ENCODE data around the gene TAGAP.
"Not testable (repeated sequence)": the region's sequence is repeated elsewhere in the genome, so short reads cannot be mapped to it uniquely, and the experiment has no call there.

Gene TAGAP

GRCh38 chr6:159012201-159012600 lies 32.6 kb downstream of the TAGAP start:
- no peak for DNase-seq (ENCODE audit: low spot score)

- not testable (repeated sequence) for DNase-seq (ENCODE audit: low spot score)
These were observed 34.7 kb downstream of the TAGAP start for GRCh38 chr6:159010037-159010612.

DNA sequence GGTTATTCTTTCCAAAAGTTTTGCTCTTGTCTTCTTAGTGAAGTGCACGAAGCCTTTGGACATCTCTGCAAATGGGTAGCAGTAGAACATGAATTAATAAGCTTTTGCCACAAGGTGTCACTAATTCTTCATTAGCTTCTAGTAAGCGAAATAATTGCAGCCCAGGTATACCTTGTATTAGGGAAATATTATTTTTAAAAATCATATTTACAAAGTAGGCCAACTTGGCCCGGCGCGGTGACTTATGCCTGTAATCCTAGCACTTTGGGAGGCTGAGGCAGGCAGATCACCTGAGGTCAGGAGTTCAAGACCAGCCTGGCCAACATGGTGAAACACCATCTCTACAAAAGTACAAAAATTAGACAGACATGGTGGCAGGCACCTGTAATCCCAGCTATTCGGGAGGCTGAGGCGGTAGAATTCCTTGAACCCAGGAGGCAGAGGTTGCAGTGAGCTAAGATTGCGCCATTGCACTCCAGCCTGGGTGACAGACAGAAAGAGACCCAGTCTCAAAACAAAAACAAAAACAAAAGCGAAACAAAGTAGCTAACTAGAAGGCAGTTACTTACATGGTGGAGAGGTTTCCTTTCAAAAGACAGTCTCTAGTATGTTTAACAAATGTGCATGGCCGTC lies 36.0 kb downstream of the TAGAP start:
- DNase-seq (ENCODE audit: low spot score): no peak

DNA sequence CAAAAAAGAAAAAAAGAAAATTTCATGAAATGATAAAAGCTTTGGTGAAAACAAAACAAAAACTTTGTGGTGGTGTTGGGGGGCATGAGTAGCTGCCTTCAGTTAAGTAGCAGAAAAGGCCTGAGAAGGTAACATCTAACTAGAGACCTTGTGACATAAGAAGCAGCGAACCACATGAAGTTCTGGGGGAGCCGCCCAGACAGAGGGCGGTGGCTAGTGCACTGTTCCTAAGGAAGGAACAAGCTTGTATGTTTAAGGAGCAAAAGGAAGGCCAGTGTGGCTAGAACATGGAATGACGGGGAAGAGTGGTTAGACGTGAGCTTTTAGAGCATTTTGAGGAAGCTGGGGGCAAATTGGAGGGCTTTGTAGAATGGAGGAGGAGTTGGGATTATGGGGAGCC lies 37.3 kb downstream of the TAGAP start:
- no peak for DNase-seq (ENCODE audit: low spot score)

- no peak for DNase-seq (ENCODE audit: low spot score)
These were observed 39.4 kb downstream of the TAGAP start for GRCh38 chr6:159005436-159005835.

DNA sequence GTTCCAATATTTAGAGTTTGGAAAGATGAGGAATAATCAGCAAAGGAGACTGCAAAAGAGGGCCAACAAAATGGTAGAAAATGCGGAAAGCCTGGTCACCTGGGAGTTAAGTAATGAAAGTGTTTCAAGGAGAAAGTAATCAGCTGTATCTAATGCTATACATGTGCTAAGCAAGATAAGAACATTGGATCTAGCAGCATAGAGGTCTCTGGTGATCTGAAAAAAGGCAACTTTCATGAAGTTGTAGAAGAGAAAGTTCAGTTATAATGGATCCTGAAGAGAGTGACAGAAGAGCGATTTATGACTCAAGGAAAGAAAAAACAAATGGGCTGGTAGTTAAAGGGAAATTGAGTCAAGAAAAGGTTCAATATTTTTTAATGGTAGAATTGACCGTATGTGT lies 40.2 kb downstream of the TAGAP start:
- no peak for DNase-seq (ENCODE audit: low spot score)

- no peak for DNase-seq (ENCODE audit: low spot score)
These were observed 42.2 kb downstream of the TAGAP start for GRCh38 chr6:159002432-159003155.

DNA sequence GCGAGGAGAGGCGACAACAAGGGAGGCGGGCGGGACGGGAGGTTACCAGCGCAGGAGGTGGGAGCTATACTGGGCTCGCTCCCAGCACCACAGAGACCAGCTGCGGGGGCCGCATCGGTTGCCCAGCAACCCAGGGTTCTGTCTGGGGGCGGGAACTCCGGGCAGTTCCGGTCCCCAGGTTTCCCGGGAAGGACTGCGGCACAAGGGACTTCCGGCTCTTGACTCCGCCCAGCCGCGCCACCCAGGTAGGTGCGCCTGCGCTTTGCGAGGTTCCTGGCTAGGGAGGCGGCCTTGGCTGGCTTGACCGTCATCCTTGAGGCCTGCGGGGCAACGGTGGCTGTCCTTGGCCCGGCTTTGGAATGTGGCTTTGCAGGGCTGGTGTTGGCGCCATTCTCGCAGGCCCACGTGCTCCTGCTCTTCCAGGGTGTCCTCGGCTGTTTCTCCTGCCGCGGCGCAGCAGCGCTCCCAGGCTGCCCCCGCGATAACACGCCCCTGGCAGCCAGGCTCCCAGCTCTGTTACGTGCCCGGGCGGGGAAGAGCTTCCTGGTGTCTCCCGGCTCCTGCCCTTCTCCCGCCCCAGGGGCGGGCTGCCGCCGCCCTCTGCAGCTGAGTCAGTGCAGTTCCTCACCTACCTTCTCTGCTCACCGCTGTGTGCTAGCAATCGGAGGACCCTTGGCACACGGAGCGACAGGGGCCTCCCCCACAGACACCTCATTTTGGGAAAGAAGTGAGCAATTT lies 45.0 kb downstream of the TAGAP start, which contains the start of gene RSPH3:
Gene RSPH3, minus strand, starts transcription at position 537 of the 738 bp plus-strand sequence. CDS start 652 bp downstream, outside the sequence.
- peak; percentile 96 for DNase-seq (ENCODE audit: low spot score)

GRCh38 chr6:158999154-158999665 lies 45.6 kb downstream of the TAGAP start:
- DNase-seq (ENCODE audit: low spot score): no peak

DNA sequence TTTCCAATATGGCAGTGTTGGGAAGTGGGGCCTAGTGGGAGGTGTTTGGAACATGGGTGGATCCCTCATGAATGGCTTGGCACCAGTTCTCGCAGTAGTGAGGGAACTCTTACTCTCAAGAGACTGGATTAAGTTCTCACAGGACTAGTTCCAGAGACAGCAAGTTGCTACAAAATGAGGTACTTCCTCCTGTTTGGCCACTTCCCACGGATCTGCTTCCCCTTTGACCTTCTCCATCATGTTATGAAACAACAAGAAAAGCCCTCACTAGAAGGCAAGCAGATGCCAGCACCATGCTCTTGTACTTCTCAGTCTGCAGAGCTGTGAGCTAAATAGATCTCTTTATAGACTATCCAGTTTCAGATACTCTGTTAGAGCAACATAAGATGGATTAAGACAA lies 47.9 kb downstream of the TAGAP start:
- no peak for DNase-seq (ENCODE audit: low spot score)

GRCh38 chr6:158993639-158994038 lies 51.2 kb downstream of the TAGAP start:
- DNase-seq (ENCODE audit: low spot score): no peak

DNA sequence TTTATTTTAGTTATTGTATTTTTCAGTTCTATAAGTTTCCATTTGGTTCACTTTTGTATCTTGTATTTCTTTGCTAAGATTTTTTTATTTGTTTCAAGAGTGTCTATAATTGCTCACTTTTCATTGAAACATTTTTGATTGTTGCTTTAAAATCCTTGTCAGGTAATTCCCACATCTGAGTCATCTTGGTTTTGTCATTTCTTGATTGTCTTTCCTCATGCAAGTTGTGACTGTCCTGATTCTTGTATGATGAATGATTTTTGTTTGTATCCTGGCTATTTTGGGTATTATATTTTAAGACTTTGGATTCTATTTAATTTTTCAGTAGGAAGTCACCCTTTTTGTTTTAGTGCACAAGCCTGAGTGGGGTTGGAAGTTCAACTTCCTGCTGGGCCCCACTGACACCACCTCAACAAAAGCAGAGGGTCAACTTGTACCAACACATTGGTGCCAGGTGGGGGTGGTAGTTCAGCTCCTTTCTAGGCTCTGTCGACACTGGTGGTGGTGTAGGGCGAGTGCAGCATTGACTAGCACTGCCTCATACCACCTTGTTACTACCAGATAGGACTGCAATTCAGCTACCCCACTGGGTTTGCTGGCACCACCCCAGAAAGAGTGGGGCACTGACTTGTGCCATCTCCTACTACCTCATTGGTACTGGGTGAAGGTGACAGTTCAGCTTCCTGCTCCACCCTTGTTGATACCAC lies 53.6 kb downstream of the TAGAP start:
- no peak for DNase-seq (ENCODE audit: low spot score)

DNA sequence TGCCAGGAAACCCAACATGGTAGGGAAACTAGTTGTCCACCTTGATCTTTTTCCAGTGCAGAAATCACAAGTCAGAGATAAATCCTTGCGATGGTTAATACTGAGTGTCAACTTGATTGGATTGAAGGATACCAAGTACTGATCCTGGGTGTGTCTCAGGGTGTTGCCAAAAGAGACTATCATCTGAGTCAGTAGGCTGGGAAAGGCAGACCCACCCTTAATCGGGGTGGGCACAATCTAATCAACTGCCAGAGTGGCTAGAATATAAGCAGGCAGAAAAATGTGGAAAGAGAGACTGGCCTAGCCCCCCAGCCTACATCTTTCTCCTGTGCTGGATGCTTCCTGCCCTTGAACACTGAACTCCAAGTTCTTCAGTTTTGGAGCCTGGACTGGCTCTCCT lies 55.1 kb downstream of the TAGAP start:
- not testable (repeated sequence) for DNase-seq (ENCODE audit: low spot score)

- no peak for DNase-seq (ENCODE audit: low spot score)
These were observed 56.3 kb downstream of the TAGAP start for GRCh38 chr6:158988477-158988876.

DNA sequence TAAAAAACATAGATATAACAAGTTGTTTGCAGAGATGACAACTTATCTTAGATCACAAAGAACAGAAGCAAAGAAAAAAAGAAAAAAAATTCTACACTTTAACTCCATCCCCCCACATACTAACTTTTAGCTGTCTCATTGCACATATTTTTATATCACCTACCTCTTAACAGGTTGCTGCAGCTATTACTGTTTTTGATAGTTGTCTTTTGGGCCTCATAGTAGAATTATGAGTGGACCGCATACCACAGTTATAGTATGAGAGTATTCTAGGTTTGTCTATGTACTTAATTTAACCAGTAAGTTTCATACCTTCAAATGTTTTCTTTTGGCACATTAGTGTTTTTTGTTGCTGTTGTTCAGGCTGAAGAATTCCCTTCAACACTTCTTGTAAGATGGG lies 57.1 kb downstream of the TAGAP start:
- no peak for DNase-seq (ENCODE audit: low spot score)

Data from SK-N-DZ (cell line).